HepG2 (cell line): Measurements from ENCODE around the gene OVCA2. TPM values are rescaled to one million over a fixed set of nuclear protein-coding genes. Genes with fewer than 3 reads are reported as not detected.

Source experiments
- ADNP ChIP-seq: sonication (generic); formaldehyde crosslinking; IDR thresholded peaks from 2 replicates; pipeline ENCODE4 v1.4.0; 2020; ENCODE audit warnings: missing genetic modification reagents
- FOXA1 ChIP-seq, 2 experiments: fragments of 450-650 bp in 1 of 2; sonication (generic) in 1 of 2; formaldehyde crosslinking in 1 of 2; IDR thresholded peaks; 2 replicates each; pipeline versions ENCODE4 v1.4.0 to v1.6.1; 2016 to 2020; ENCODE audit warnings: missing genetic modification reagents in 1 of 2
- GLI4 ChIP-seq: sonication (generic); formaldehyde crosslinking; IDR thresholded peaks from 2 replicates; pipeline ENCODE4 v1.5.1; 2020; ENCODE audit warnings: missing genetic modification reagents, mild to moderate bottlenecking, moderate library complexity, borderline replicate concordance
- HOXD1 ChIP-seq: sonication (generic); formaldehyde crosslinking; IDR thresholded peaks from 2 replicates; pipeline ENCODE4 v1.5.0; 2020; ENCODE audit warnings: missing genetic modification reagents
- MEIS2 ChIP-seq: sonication (generic); formaldehyde crosslinking; IDR thresholded peaks from 2 replicates; pipeline ENCODE4 v1.9.0; 2021; ENCODE audit warnings: mild to moderate bottlenecking, missing genetic modification reagents
- MTA3 ChIP-seq: sonication (generic); formaldehyde crosslinking; IDR thresholded peaks from 2 replicates; pipeline ENCODE4 v1.4.0; 2020; ENCODE audit warnings: missing genetic modification reagents
- PHF5A ChIP-seq: IDR thresholded peaks from one replicate; pipeline ENCODE4 v1.6.1; 2018; ENCODE audit warnings: low read depth, missing genetic modification reagents; ENCODE audit not compliant: unreplicated experiment
- RAD21 ChIP-seq: fragments of 450-650 bp; formaldehyde crosslinking; IDR thresholded peaks from 2 replicates; pipeline ENCODE4 v1.5.0; 2020; ENCODE audit warnings: mild to moderate bottlenecking
- RXRB ChIP-seq: IDR thresholded peaks from 2 replicates; pipeline ENCODE4 v1.6.1; 2016; ENCODE audit warnings: borderline replicate concordance, missing genetic modification reagents, missing compliant biosample characterization
- ZFY ChIP-seq: sonication (generic); formaldehyde crosslinking; IDR thresholded peaks from 2 replicates; pipeline ENCODE4 v1.4.0; 2020; ENCODE audit warnings: missing genetic modification reagents
- ZMYM2 ChIP-seq: sonication (generic); formaldehyde crosslinking; IDR thresholded peaks from 2 replicates; pipeline ENCODE4 v1.8.0; 2022; ENCODE audit warnings: mild to moderate bottlenecking, missing genetic modification reagents
- ZNF224 ChIP-seq: sonication (generic); formaldehyde crosslinking; IDR thresholded peaks from 2 replicates; pipeline ENCODE4 v1.5.0; 2020; ENCODE audit warnings: mild to moderate bottlenecking, missing genetic modification reagents
- ZNF264 ChIP-seq: sonication (generic); formaldehyde crosslinking; IDR thresholded peaks from 2 replicates; pipeline ENCODE4 v1.4.0; 2020; ENCODE audit warnings: missing genetic modification reagents
- ZNF3 ChIP-seq: IDR thresholded peaks from 2 replicates; pipeline ENCODE4 v1.7.0; 2017; ENCODE audit warnings: inconsistent platforms
- ZNF30 ChIP-seq: sonication (generic); formaldehyde crosslinking; IDR thresholded peaks from 2 replicates; pipeline ENCODE4 v1.5.0; 2020; ENCODE audit warnings: mild to moderate bottlenecking, missing genetic modification reagents
- ZNF572 ChIP-seq: sonication (generic); formaldehyde crosslinking; IDR thresholded peaks from 2 replicates; pipeline ENCODE4 v1.5.1; 2020; ENCODE audit warnings: mild to moderate bottlenecking, missing genetic modification reagents
- ZNF589 ChIP-seq: sonication (generic); formaldehyde crosslinking; conservative IDR thresholded peaks from 2 replicates; pipeline ENCODE4 v1.8.0; 2022; ENCODE audit warnings: mild to moderate bottlenecking, moderate library complexity, missing genetic modification reagents
- ZNF605 ChIP-seq: sonication (generic); formaldehyde crosslinking; IDR thresholded peaks from 2 replicates; pipeline ENCODE4 v1.8.0; 2022; ENCODE audit warnings: mild to moderate bottlenecking, missing genetic modification reagents
- polyA plus RNA-seq, 8 experiments: library from polyadenylated mRNA; depleted of rRNA in 3 of 8; stranded (reverse) in 7 of 8; unstranded in 1 of 8; fragments of >200 nt; fragmentation: Illumina TruSeq in 4 of 8; extraction: Trizol in 4 of 8; gene quantifications; 2 replicates each; pipeline versions ENCODE4 v1.2.1 to v1.2.3, GENCODE V29; 2011 to 2016; ENCODE audit warnings: low read depth in 4 of 8, missing spikeins in 1 of 8, mixed read lengths in 1 of 8; ENCODE audit not compliant: insufficient read depth in 1 of 8
- total RNA-seq, 5 experiments: library from RNA; depleted of rRNA; stranded (reverse); fragments of >200 nt; fragmentation: Illumina TruSeq; extraction: Trizol; gene quantifications; 2 replicates each; pipeline ENCODE4 v1.2.3, GENCODE V29; 2016; ENCODE audit warnings: low read depth in 1 of 5
- TF ChIP-seq, protein P1 (sequence below): sonication (generic); formaldehyde crosslinking; IDR thresholded peaks from 2 replicates; pipeline ENCODE4 v1.4.0; 2020; ENCODE audit warnings: missing genetic modification reagents, borderline replicate concordance
- TF ChIP-seq, protein P2 (sequence below): sonication (generic); formaldehyde crosslinking; IDR thresholded peaks from 2 replicates; pipeline ENCODE4 v1.4.0; 2020; ENCODE audit warnings: mild to moderate bottlenecking, missing genetic modification reagents
- TF ChIP-seq, protein P3 (sequence below): sonication (generic); formaldehyde crosslinking; IDR thresholded peaks from 2 replicates; pipeline ENCODE4 v1.5.0; 2020; ENCODE audit warnings: missing genetic modification reagents, mild to moderate bottlenecking, borderline replicate concordance
- TF ChIP-seq, protein P4 (sequence below): sonication (generic); formaldehyde crosslinking; IDR thresholded peaks from 2 replicates; pipeline ENCODE4 v1.4.0; 2020; ENCODE audit warnings: mild to moderate bottlenecking, missing genetic modification reagents
- TF ChIP-seq, protein P5 (sequence below): sonication (generic); formaldehyde crosslinking; IDR thresholded peaks from 2 replicates; pipeline ENCODE4 v1.4.0; 2020; ENCODE audit warnings: missing genetic modification reagents
- TF ChIP-seq, protein P6 (sequence below): sonication (generic); formaldehyde crosslinking; IDR thresholded peaks from 2 replicates; pipeline ENCODE4 v1.4.0; 2020; ENCODE audit warnings: missing genetic modification reagents, mild to moderate bottlenecking, borderline replicate concordance

The OVCA2 gene
- total and polyA plus RNA-seq, 2 of the 13 experiments (the other 11 are each of a cell fraction or from before 2014, with no cell fraction given) = 23.7 to 28.2 TPM

DNA sequence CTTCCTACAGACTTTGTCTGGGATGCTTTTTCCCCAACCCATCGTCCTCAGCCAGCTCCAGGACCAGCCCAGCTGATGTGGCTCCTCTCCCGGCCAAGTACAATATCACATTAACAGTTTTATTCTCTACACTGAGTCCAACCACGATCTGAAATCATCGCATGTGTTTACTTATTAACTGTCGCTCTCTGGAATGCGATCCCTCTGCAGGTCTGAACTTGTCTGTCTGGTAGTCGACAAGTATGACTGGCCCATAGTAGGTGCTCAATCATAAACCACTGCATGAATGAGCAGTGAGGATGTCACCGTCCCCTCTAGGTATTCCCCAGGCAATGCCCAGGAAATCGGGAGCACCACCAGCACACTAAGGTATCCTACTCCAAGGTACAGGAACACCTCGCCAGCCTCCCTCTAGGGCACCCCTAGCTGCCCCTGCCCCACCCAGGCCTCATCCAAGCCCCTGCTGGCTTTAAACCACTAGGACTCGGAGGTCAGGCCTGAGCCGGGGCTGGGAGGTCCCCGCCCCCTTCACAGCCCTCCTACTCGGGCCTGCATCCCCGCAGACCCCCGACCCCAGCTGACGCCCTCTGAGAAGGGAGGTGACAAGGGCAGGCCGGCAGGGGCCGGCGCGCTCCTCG, 44.4 kb upstream of the OVCA2 start (continued):
- TF ChIP-seq, protein P1, sequence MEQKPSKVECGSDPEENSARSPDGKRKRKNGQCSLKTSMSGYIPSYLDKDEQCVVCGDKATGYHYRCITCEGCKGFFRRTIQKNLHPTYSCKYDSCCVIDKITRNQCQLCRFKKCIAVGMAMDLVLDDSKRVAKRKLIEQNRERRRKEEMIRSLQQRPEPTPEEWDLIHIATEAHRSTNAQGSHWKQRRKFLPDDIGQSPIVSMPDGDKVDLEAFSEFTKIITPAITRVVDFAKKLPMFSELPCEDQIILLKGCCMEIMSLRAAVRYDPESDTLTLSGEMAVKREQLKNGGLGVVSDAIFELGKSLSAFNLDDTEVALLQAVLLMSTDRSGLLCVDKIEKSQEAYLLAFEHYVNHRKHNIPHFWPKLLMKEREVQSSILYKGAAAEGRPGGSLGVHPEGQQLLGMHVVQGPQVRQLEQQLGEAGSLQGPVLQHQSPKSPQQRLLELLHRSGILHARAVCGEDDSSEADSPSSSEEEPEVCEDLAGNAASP = no peak
- TF ChIP-seq ZNF605 (CRISPR knock-in tag) (no peak), MTA3 (CRISPR knock-in tag) (no peak), MEIS2 (CRISPR knock-in tag) (peak; percentile 16; the same call in 1 of the 2 replicates), ZNF572 (CRISPR knock-in tag) (no peak), FOXA1 (IDR thresholded peaks at IDR 0.05) (no peak), FOXA1 (CRISPR knock-in tag; IDR thresholded peaks at IDR 0.05) (peak; percentile 52; the same call in 1 of the 2 replicates), ZNF3 (CRISPR knock-in tag) (no peak), GLI4 (no peak), ZNF264 (CRISPR knock-in tag) (no peak), RXRB (CRISPR knock-in tag) (no peak), ZNF224 (CRISPR knock-in tag) (no peak), PHF5A (CRISPR knock-in tag) (peak; percentile 29), HOXD1 (CRISPR knock-in tag) (no peak), ADNP (CRISPR knock-in tag) (no peak), ZMYM2 (CRISPR knock-in tag) (0 out of 2 replicates have a peak, but pooled peaks have one; percentile 20), RAD21 (CRISPR knock-in tag) (no peak), ZNF589 (CRISPR knock-in tag) (no peak), ZFY (CRISPR knock-in tag) (peak; percentile 13; the same call in 1 of the 2 replicates), ZNF30 (CRISPR knock-in tag) (no peak)
- TF ChIP-seq, protein P2, sequence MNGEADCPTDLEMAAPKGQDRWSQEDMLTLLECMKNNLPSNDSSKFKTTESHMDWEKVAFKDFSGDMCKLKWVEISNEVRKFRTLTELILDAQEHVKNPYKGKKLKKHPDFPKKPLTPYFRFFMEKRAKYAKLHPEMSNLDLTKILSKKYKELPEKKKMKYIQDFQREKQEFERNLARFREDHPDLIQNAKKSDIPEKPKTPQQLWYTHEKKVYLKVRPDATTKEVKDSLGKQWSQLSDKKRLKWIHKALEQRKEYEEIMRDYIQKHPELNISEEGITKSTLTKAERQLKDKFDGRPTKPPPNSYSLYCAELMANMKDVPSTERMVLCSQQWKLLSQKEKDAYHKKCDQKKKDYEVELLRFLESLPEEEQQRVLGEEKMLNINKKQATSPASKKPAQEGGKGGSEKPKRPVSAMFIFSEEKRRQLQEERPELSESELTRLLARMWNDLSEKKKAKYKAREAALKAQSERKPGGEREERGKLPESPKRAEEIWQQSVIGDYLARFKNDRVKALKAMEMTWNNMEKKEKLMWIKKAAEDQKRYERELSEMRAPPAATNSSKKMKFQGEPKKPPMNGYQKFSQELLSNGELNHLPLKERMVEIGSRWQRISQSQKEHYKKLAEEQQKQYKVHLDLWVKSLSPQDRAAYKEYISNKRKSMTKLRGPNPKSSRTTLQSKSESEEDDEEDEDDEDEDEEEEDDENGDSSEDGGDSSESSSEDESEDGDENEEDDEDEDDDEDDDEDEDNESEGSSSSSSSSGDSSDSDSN (CRISPR knock-in tag) = peak; percentile 51; the same call in 1 of the 2 replicates
- TF ChIP-seq, protein P3, sequence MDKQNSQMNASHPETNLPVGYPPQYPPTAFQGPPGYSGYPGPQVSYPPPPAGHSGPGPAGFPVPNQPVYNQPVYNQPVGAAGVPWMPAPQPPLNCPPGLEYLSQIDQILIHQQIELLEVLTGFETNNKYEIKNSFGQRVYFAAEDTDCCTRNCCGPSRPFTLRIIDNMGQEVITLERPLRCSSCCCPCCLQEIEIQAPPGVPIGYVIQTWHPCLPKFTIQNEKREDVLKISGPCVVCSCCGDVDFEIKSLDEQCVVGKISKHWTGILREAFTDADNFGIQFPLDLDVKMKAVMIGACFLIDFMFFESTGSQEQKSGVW (CRISPR knock-in tag) = no peak
- TF ChIP-seq, protein P4, sequence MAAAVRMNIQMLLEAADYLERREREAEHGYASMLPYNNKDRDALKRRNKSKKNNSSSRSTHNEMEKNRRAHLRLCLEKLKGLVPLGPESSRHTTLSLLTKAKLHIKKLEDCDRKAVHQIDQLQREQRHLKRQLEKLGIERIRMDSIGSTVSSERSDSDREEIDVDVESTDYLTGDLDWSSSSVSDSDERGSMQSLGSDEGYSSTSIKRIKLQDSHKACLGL (CRISPR knock-in tag) = 0 out of 2 replicates have a peak, but pooled peaks have one; percentile 43
- TF ChIP-seq, protein P5, sequence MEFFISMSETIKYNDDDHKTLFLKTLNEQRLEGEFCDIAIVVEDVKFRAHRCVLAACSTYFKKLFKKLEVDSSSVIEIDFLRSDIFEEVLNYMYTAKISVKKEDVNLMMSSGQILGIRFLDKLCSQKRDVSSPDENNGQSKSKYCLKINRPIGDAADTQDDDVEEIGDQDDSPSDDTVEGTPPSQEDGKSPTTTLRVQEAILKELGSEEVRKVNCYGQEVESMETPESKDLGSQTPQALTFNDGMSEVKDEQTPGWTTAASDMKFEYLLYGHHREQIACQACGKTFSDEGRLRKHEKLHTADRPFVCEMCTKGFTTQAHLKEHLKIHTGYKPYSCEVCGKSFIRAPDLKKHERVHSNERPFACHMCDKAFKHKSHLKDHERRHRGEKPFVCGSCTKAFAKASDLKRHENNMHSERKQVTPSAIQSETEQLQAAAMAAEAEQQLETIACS (CRISPR knock-in tag) = no peak
- TF ChIP-seq, protein P6, sequence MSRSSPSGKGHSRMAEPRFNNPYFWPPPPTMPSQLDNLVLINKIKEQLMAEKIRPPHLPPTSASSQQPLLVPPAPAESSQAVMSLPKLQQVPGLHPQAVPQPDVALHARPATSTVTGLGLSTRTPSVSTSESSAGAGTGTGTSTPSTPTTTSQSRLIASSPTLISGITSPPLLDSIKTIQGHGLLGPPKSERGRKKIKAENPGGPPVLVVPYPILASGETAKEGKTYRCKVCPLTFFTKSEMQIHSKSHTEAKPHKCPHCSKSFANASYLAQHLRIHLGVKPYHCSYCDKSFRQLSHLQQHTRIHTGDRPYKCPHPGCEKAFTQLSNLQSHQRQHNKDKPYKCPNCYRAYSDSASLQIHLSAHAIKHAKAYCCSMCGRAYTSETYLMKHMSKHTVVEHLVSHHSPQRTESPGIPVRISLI (CRISPR knock-in tag) = no peak
